ENCODE results near the gene CCR8.

- TF ChIP-seq CTCF (conservative IDR thresholded peaks at IDR 0.05 in 1 of 2, IDR thresholded peaks at IDR 0.05 in 1 of 2; ENCODE audit: low read depth in 1 of 2, low read length in 2 of 2) = no peak
- no peak for TF ChIP-seq EZH2 (IDR thresholded peaks at IDR 0.05; ENCODE audit: low read length, missing control alignments)
These were observed 16.2 kb upstream of the CCR8 start for GRCh38 chr3:39313289-39313688.

Data from fibroblast of lung (primary cell).